Keratinocyte (primary cell): ENCODE results near the gene BLTP2.

ENCODE experiments used
- EZH2 ChIP-seq: IDR thresholded peaks from one replicate; pipeline ENCODE4 v1.6.1; 2012; ENCODE audit warnings: inconsistent platforms, mild to moderate bottlenecking, low read length, moderate library complexity
- TF ChIP-seq, protein P1 (sequence below), 3 experiments: IDR thresholded peaks in 1 of 3; conservative IDR thresholded peaks in 1 of 3; optimal IDR thresholded peaks in 1 of 3; 2 replicates in 2 of 3; 3 replicates in 1 of 3; pipeline versions ENCODE3 to v1.5.1; 2011; ENCODE audit warnings: low read length in 3 of 3, mild to moderate bottlenecking in 3 of 3, moderate library complexity in 2 of 3, control low read depth in 1 of 3, inconsistent platforms in 1 of 3; ENCODE audit not compliant: insufficient read depth in 2 of 3; ENCODE audit errors: extremely low read depth in 1 of 3

- TF ChIP-seq, protein P1, sequence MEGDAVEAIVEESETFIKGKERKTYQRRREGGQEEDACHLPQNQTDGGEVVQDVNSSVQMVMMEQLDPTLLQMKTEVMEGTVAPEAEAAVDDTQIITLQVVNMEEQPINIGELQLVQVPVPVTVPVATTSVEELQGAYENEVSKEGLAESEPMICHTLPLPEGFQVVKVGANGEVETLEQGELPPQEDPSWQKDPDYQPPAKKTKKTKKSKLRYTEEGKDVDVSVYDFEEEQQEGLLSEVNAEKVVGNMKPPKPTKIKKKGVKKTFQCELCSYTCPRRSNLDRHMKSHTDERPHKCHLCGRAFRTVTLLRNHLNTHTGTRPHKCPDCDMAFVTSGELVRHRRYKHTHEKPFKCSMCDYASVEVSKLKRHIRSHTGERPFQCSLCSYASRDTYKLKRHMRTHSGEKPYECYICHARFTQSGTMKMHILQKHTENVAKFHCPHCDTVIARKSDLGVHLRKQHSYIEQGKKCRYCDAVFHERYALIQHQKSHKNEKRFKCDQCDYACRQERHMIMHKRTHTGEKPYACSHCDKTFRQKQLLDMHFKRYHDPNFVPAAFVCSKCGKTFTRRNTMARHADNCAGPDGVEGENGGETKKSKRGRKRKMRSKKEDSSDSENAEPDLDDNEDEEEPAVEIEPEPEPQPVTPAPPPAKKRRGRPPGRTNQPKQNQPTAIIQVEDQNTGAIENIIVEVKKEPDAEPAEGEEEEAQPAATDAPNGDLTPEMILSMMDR (optimal IDR thresholded peaks at IDR 0.05 in 1 of 3, IDR thresholded peaks at IDR 0.05 in 1 of 3, conservative IDR thresholded peaks at IDR 0.05 in 1 of 3; ENCODE audit: extremely low read depth in 1 of 3, insufficient read depth in 2 of 3, low read length in 3 of 3), result peak in 1 of 3 experiments; percentile 4
- no peak for TF ChIP-seq EZH2
These were observed at the start of gene BLTP2 for GRCh38 chr17:28644787-28645575.
